ENCODE measurements around the gene RARS2.

DNA sequence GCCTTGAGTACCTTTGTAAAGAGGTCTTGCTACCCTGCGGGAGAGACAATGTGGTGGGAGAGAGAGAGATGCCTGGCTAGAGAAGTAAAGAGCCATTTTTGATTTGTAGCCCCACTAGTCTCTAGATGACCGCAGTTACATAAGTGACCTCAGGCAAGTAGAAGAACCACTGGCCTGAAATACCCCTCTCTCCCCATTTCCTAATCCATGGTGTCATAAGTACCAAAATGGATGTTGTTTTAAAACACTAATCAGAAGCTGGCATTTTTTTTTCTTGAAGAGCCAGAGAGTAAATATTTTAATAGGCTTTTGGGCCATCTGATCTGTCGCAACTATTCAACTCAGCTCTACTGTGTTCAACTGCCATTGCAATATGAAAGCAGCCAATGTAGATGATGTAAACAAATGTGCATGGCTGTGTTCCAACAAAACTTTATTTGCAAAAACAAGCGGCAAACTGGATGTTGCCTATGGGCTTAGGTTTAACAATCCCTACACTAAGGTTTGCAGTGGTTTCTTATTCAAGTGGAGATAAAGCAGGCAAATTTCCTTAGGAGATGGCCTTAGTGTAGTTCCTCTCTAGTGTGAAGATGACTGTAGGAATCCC is 36.5 kb downstream of the RARS2 start:
- TF ChIP-seq, protein P1, sequence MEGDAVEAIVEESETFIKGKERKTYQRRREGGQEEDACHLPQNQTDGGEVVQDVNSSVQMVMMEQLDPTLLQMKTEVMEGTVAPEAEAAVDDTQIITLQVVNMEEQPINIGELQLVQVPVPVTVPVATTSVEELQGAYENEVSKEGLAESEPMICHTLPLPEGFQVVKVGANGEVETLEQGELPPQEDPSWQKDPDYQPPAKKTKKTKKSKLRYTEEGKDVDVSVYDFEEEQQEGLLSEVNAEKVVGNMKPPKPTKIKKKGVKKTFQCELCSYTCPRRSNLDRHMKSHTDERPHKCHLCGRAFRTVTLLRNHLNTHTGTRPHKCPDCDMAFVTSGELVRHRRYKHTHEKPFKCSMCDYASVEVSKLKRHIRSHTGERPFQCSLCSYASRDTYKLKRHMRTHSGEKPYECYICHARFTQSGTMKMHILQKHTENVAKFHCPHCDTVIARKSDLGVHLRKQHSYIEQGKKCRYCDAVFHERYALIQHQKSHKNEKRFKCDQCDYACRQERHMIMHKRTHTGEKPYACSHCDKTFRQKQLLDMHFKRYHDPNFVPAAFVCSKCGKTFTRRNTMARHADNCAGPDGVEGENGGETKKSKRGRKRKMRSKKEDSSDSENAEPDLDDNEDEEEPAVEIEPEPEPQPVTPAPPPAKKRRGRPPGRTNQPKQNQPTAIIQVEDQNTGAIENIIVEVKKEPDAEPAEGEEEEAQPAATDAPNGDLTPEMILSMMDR (conservative IDR thresholded peaks at IDR 0.05 in 1 of 2, IDR thresholded peaks at IDR 0.05 in 1 of 2; ENCODE audit: extremely low read depth in 1 of 2, insufficient read depth in 1 of 2, low read depth in 1 of 2, low read length in 2 of 2), result no peak
- no peak for TF ChIP-seq EZH2 (IDR thresholded peaks at IDR 0.05; ENCODE audit: borderline replicate concordance, low read length)

Data from mammary epithelial cell (primary cell).